Medulla oblongata (tissue), 1 donor: ENCODE results near the gene SPOCD1.

Experiments used
- DNase-seq: peaks from one replicate; pipeline ENCODE4 v3.0.0-alpha.2; 2015; ENCODE audit errors: extremely low spot score

Gene SPOCD1

GRCh38 chr1:31755850-31756492, 59.9 kb downstream of the SPOCD1 start:
- DNase-seq, result no peak

GRCh38 chr1:31755197-31755611, 60.6 kb downstream of the SPOCD1 start:
- DNase-seq, result no peak

GRCh38 chr1:31754397-31754796, 61.4 kb downstream of the SPOCD1 start:
- DNase-seq, result no peak

- peak; percentile 96 for DNase-seq
Observed at GRCh38 chr1:31753707-31754349, 62.0 kb downstream of the SPOCD1 start.

- DNase-seq, result peak; percentile 56
Observed at GRCh38 chr1:31752952-31753475, 62.8 kb downstream of the SPOCD1 start.

GRCh38 chr1:31752258-31752657, 63.6 kb downstream of the SPOCD1 start:
- DNase-seq, result no peak

GRCh38 chr1:31751822-31752241, 64.0 kb downstream of the SPOCD1 start:
- DNase-seq, result no peak

GRCh38 chr1:31750858-31751510, 64.8 kb downstream of the SPOCD1 start:
- no peak for DNase-seq

GRCh38 chr1:31749785-31750735, 65.8 kb downstream of the SPOCD1 start:
- DNase-seq, result no peak

GRCh38 chr1:31748365-31748764, 67.5 kb downstream of the SPOCD1 start:
- no peak for DNase-seq

GRCh38 chr1:31747304-31747703, 68.5 kb downstream of the SPOCD1 start:
- no peak for DNase-seq

GRCh38 chr1:31746687-31747086, 69.1 kb downstream of the SPOCD1 start:
- DNase-seq, result no peak

- DNase-seq, result no peak
Observed at GRCh38 chr1:31745946-31746670, 69.7 kb downstream of the SPOCD1 start.

GRCh38 chr1:31745096-31745945, 70.5 kb downstream of the SPOCD1 start:
- DNase-seq, result peak; percentile 73

GRCh38 chr1:31744165-31744888, 71.5 kb downstream of the SPOCD1 start:
- DNase-seq, result no peak

- DNase-seq, result no peak
Observed at GRCh38 chr1:31742462-31743212, 73.2 kb downstream of the SPOCD1 start.
